ENCODE measurements around the gene CHCHD1.

- TF ChIP-seq, protein P1, sequence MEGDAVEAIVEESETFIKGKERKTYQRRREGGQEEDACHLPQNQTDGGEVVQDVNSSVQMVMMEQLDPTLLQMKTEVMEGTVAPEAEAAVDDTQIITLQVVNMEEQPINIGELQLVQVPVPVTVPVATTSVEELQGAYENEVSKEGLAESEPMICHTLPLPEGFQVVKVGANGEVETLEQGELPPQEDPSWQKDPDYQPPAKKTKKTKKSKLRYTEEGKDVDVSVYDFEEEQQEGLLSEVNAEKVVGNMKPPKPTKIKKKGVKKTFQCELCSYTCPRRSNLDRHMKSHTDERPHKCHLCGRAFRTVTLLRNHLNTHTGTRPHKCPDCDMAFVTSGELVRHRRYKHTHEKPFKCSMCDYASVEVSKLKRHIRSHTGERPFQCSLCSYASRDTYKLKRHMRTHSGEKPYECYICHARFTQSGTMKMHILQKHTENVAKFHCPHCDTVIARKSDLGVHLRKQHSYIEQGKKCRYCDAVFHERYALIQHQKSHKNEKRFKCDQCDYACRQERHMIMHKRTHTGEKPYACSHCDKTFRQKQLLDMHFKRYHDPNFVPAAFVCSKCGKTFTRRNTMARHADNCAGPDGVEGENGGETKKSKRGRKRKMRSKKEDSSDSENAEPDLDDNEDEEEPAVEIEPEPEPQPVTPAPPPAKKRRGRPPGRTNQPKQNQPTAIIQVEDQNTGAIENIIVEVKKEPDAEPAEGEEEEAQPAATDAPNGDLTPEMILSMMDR (IDR thresholded peaks at IDR 0.05), result no peak
- TF ChIP-seq POLR2A (IDR thresholded peaks at IDR 0.05), result no peak
Observed at GRCh38 chr10:73774637-73775036, 7.2 kb upstream of the CHCHD1 start.

All from suprapubic skin (tissue), 3 donors.